HG03442 (cell line): ENCODE measurements around the gene PDGFC.

ENCODE experiments used
- ATAC-seq: cut with Tn5 transposase; IDR thresholded peaks from one replicate; pipeline ENCODE4 v1.9.1; 2021; ENCODE audit warnings: mild to moderate bottlenecking, moderate library complexity; ENCODE audit not compliant: unreplicated experiment

Gene PDGFC

GRCh38 chr4:156790866-156791265 is 180.7 kb downstream of the PDGFC start:
- no peak for ATAC-seq

- ATAC-seq, result no peak
These were observed 182.8 kb downstream of the PDGFC start for GRCh38 chr4:156788782-156789181.

GRCh38 chr4:156786713-156787112 is 184.9 kb downstream of the PDGFC start:
- ATAC-seq, result no peak

- no peak for ATAC-seq
These were observed 186.6 kb downstream of the PDGFC start for GRCh38 chr4:156784970-156785369.

GRCh38 chr4:156783966-156784365 is 187.6 kb downstream of the PDGFC start:
- no peak for ATAC-seq

- no peak for ATAC-seq
These were observed 189.1 kb downstream of the PDGFC start for GRCh38 chr4:156782491-156782890.

GRCh38 chr4:156781852-156782251 is 189.7 kb downstream of the PDGFC start:
- ATAC-seq, result no peak

GRCh38 chr4:156779774-156780173 is 191.8 kb downstream of the PDGFC start:
- no peak for ATAC-seq

GRCh38 chr4:156779042-156779441 is 192.6 kb downstream of the PDGFC start:
- ATAC-seq, result no peak

- no peak for ATAC-seq
These were observed 193.0 kb downstream of the PDGFC start for GRCh38 chr4:156778606-156779005.

- no peak for ATAC-seq
These were observed 193.5 kb downstream of the PDGFC start for GRCh38 chr4:156778093-156778492.

- ATAC-seq, result no peak
These were observed 195.8 kb downstream of the PDGFC start for GRCh38 chr4:156775813-156776212.

GRCh38 chr4:156774422-156774821 is 197.2 kb downstream of the PDGFC start:
- no peak for ATAC-seq

GRCh38 chr4:156773648-156774357 is 197.8 kb downstream of the PDGFC start:
- ATAC-seq, result no peak

- no peak for ATAC-seq
These were observed 200.3 kb downstream of the PDGFC start for GRCh38 chr4:156771171-156771837.

GRCh38 chr4:156770140-156770539 is 201.5 kb downstream of the PDGFC start:
- ATAC-seq, result no peak

- no peak for ATAC-seq
These were observed 203.6 kb downstream of the PDGFC start for GRCh38 chr4:156767911-156768415.

GRCh38 chr4:156766846-156767245 is 204.8 kb downstream of the PDGFC start:
- no peak for ATAC-seq

GRCh38 chr4:156765277-156765676 is 206.3 kb downstream of the PDGFC start:
- ATAC-seq, result no peak

- ATAC-seq, result no peak
These were observed 206.8 kb downstream of the PDGFC start for GRCh38 chr4:156764846-156765245.

GRCh38 chr4:156764145-156764544 is 207.5 kb downstream of the PDGFC start:
- ATAC-seq, result no peak

GRCh38 chr4:156763511-156763910 is 208.1 kb downstream of the PDGFC start:
- ATAC-seq, result no peak
